Measurements from ENCODE around the gene CCDC195. TPM values are rescaled to one million over a fixed set of nuclear protein-coding genes. Genes with fewer than 3 reads are reported as not detected.

CCDC195 gene
- polyA plus RNA-seq, 1 experiment = not detected

DNA sequence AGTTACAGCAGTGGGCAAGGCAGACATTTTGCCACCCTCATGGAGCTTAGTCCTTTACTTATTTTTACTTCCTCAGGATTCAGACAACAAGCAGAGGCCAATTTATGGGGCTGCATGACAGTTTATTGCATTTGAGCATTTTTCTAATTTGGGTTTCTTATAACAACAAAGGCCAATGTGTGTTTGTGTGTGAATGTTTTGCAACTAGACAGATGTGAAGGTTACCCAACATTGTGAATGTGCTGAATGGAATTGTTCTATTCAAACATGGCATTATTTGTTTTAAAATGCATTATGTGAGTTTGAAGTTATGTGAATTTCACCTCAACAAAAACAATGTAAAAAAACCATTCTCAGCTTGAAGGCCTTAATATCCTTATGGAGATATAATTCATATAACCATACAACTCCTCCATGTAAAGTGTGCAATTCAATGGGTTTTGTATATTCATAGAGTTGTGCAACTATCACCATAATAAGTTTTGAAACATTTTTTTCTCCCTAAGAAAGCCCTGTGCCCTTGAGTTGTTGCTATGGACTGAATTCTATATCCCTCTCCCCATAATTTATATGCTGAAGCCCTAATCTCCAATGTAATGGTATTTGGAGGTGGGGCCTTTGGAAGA is 57.3 kb downstream of the CCDC195 start:
- no peak overlapping the region for H3K27ac ChIP-seq (ENCODE audit: low read depth, low read length)
- H3K9me3 ChIP-seq (ENCODE audit: control insufficient read depth, insufficient read depth, low read length) = peaks cover 12% of the 10 kb centered on the region
- H3K27me3 ChIP-seq (ENCODE audit: control insufficient read depth, insufficient read depth, low read length) = no peaks in the 10 kb centered on the region
- TF ChIP-seq CTCF (IDR thresholded peaks at IDR 0.05; ENCODE audit: low read depth, low read length) = no peak
- no peak overlapping the region for H3K4me3 ChIP-seq (ENCODE audit: low read depth, low read length)
- CTCF ChIA-PET = interaction anchor here (0.8 to 2.0 kb wide), 3 partner anchors 45 to 290 kb away, joined by 3 to 9 read pairs (median 5); no protein-coding TSS in a partner anchor
- POLR2A ChIA-PET = no interaction called here
- no peak for DNase-seq (ENCODE audit: low read depth, low spot score)

- no peaks in the 10 kb centered on the region for H3K27me3 ChIP-seq (ENCODE audit: control insufficient read depth, insufficient read depth, low read length)
- POLR2A ChIA-PET = no interaction called here
- DNase-seq (ENCODE audit: low read depth, low spot score) = no peak
- no peak for TF ChIP-seq CTCF (IDR thresholded peaks at IDR 0.05; ENCODE audit: low read depth, low read length)
- H3K9me3 ChIP-seq (ENCODE audit: control insufficient read depth, insufficient read depth, low read length) = peaks cover 12% of the 10 kb centered on the region
- no peak overlapping the region for H3K27ac ChIP-seq (ENCODE audit: low read depth, low read length)
- no peak overlapping the region for H3K4me3 ChIP-seq (ENCODE audit: low read depth, low read length)
- CTCF ChIA-PET = interaction anchor here (2.0 kb wide), 1 partner anchor 288 kb away, joined by 5 read pairs; no protein-coding TSS in a partner anchor
Measured at GRCh38 chr2:224657349-224657748, 58.8 kb downstream of the CCDC195 start.

DNA sequence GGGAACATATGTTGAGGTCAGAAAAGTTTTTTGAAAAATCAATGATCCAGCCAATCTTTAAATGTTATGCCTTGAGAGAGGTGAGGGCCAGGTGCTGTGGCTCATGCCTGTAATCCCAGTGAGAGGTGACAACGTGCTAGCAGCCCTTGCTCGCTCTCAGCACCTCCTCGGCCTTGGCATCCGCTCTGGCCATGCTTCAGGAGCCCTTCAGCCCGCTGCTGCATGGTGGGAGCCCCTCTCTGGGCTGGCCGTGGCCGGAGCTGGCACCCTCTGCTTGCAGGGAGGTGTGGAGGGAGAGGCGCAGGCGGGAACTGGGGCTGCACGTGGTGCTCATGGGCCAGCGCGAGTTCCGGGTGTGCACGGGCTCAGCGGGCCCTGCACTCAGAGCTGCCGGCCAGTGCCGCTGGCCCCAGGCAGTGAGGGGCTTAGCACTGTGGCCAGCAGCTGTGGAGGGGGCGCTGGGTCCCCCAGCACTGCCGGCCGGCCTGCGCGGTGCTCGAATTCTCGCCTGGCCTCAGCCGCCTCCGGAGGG is 61.1 kb downstream of the CCDC195 start:
- H3K4me3 ChIP-seq (ENCODE audit: low read depth, low read length) = no peak overlapping the region
- TF ChIP-seq CTCF (IDR thresholded peaks at IDR 0.05; ENCODE audit: low read depth, low read length) = no peak
- no peak overlapping the region for H3K27ac ChIP-seq (ENCODE audit: low read depth, low read length)
- no peaks in the 10 kb centered on the region for H3K27me3 ChIP-seq (ENCODE audit: control insufficient read depth, insufficient read depth, low read length)
- ChIA-PET CTCF (interaction anchor here (0.6 to 0.7 kb wide), 2 partner anchors 168 to 1002 kb away, joined by 4 read pairs; no protein-coding TSS in a partner anchor), POLR2A (no interaction called here)
- H3K9me3 ChIP-seq (ENCODE audit: control insufficient read depth, insufficient read depth, low read length) = peaks cover 12% of the 10 kb centered on the region
- DNase-seq (ENCODE audit: low read depth, low spot score) = no peak

Other genes with a start within 250 kb of the CCDC195 start
- gene CUL3, start 131.0 kb downstream of the CCDC195 start, polyA plus RNA-seq (2011; rRNA removed) = 55.2 and 57.3 TPM in 2 replicates